HepG2 (cell line): ENCODE data around the gene CARD19. TPM values are rescaled to one million over a fixed set of nuclear protein-coding genes. Genes with fewer than 3 reads are reported as not detected.

Experiments used
- KDM3A ChIP-seq: IDR thresholded peaks from 2 replicates; pipeline ENCODE4 v1.6.1; 2018; ENCODE audit warnings: low read depth, missing compliant biosample characterization
- RFX5 ChIP-seq: IDR thresholded peaks from 2 replicates; pipeline ENCODE4 v1.6.1; 2011; ENCODE audit warnings: low read depth, low read length, improper control_type of control experiment
- ZNF10 ChIP-seq: sonication (generic); formaldehyde crosslinking; IDR thresholded peaks from 2 replicates; pipeline ENCODE4 v1.4.0; 2020; ENCODE audit warnings: mild to moderate bottlenecking, low read depth, missing genetic modification reagents, borderline replicate concordance
- ZNF292 ChIP-seq: sonication (generic); formaldehyde crosslinking; IDR thresholded peaks from 2 replicates; pipeline ENCODE4 v1.8.1; 2022; ENCODE audit warnings: mild to moderate bottlenecking, low read depth, missing genetic modification reagents, borderline replicate concordance
- ZNF562 ChIP-seq: sonication (generic); formaldehyde crosslinking; IDR thresholded peaks from 2 replicates; pipeline ENCODE4 v1.8.0; 2022; ENCODE audit warnings: missing genetic modification reagents, borderline replicate concordance
- ZNF652 ChIP-seq: IDR thresholded peaks from 2 replicates; pipeline ENCODE4 v1.6.1; 2016; ENCODE audit warnings: low read depth, borderline replicate concordance
- ZNF772 ChIP-seq: sonication (generic); formaldehyde crosslinking; IDR thresholded peaks from 2 replicates; pipeline ENCODE4 v1.5.0; 2020; ENCODE audit warnings: mild to moderate bottlenecking, missing genetic modification reagents
- polyA plus RNA-seq, 8 experiments: library from polyadenylated mRNA; depleted of rRNA in 3 of 8; stranded (reverse) in 7 of 8; unstranded in 1 of 8; fragments of >200 nt; fragmentation: Illumina TruSeq in 4 of 8; extraction: Trizol in 4 of 8; gene quantifications; 2 replicates each; pipeline versions ENCODE4 v1.2.1 to v1.2.3, GENCODE V29; 2011 to 2016; ENCODE audit warnings: low read depth in 4 of 8, missing spikeins in 1 of 8, mixed read lengths in 1 of 8; ENCODE audit not compliant: insufficient read depth in 1 of 8
- total RNA-seq, 5 experiments: library from RNA; depleted of rRNA; stranded (reverse); fragments of >200 nt; fragmentation: Illumina TruSeq; extraction: Trizol; gene quantifications; 2 replicates each; pipeline ENCODE4 v1.2.3, GENCODE V29; 2016; ENCODE audit warnings: low read depth in 1 of 5
- TF ChIP-seq, protein P1 (sequence below): sonication (generic); formaldehyde crosslinking; IDR thresholded peaks from 2 replicates; pipeline ENCODE4 v1.4.0; 2020; ENCODE audit warnings: missing genetic modification reagents, low read depth, mild to moderate bottlenecking, borderline replicate concordance
- TF ChIP-seq, protein P2 (sequence below): sonication (generic); formaldehyde crosslinking; IDR thresholded peaks from 2 replicates; pipeline ENCODE4 v1.5.0; 2020; ENCODE audit warnings: mild to moderate bottlenecking, missing genetic modification reagents, borderline replicate concordance
- TF ChIP-seq, protein P3 (sequence below): sonication (generic); formaldehyde crosslinking; IDR thresholded peaks from 2 replicates; pipeline ENCODE4 v1.8.1; 2023; ENCODE audit warnings: missing genetic modification reagents, mild to moderate bottlenecking, borderline replicate concordance
- TF ChIP-seq, protein P4 (sequence below): sonication (generic); formaldehyde crosslinking; IDR thresholded peaks from 2 replicates; pipeline ENCODE4 v1.4.0; 2020; ENCODE audit warnings: missing genetic modification reagents
- TF ChIP-seq, protein P5 (sequence below): sonication (generic); formaldehyde crosslinking; conservative IDR thresholded peaks from 2 replicates; pipeline ENCODE4 v1.8.0; 2022; ENCODE audit warnings: low read depth, missing genetic modification reagents
- TF ChIP-seq, protein P6 (sequence below): sonication (generic); formaldehyde crosslinking; IDR thresholded peaks from 2 replicates; pipeline ENCODE4 v1.8.1; 2022; ENCODE audit warnings: low read depth, mild to moderate bottlenecking, missing genetic modification reagents
- TF ChIP-seq, protein P7 (sequence below): sonication (generic); formaldehyde crosslinking; IDR thresholded peaks from 2 replicates; pipeline ENCODE4; 2020; ENCODE audit warnings: missing genetic modification reagents, mild to moderate bottlenecking, borderline replicate concordance

Gene CARD19
- total and polyA plus RNA-seq, 2 of the 13 experiments (the other 11 are each of a cell fraction or from before 2014, with no cell fraction given) = 18.4 to 47.2 TPM

DNA sequence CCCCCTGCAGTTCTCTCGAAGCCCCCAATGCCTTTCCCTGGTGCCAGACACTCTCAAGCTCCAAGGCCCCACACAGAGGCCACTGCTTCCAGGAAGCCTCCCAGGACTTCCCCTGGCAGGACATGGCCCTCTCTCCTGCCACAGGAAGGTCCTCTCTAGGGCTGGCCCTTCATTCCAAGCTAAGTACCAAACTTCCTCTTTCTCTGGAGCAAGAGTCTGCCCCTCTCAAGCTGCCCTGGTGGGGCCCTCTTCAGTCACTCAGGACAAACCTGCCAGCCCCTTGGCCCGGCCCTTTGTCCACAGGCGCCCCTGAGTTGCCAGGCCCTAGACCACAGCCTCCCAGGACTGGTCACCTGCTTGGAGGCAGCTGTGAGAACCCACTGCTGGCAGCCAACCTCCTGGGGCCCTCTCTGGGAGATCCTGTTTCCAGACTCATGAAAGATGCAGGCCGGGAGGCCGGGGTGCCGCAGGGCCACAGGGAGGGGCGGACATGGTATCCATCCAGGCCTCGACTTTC lies 31.4 kb downstream of the CARD19 start (continued):
- TF ChIP-seq, protein P1, sequence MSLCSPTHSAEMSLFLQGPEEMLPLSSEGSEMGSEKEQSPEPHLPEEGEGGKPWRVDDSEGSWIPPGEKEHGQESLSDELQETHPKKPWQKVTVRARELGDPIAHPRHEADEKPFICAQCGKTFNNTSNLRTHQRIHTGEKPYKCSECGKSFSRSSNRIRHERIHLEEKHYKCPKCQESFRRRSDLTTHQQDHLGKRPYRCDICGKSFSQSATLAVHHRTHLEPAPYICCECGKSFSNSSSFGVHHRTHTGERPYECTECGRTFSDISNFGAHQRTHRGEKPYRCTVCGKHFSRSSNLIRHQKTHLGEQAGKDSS = no peak
- TF ChIP-seq, protein P2, sequence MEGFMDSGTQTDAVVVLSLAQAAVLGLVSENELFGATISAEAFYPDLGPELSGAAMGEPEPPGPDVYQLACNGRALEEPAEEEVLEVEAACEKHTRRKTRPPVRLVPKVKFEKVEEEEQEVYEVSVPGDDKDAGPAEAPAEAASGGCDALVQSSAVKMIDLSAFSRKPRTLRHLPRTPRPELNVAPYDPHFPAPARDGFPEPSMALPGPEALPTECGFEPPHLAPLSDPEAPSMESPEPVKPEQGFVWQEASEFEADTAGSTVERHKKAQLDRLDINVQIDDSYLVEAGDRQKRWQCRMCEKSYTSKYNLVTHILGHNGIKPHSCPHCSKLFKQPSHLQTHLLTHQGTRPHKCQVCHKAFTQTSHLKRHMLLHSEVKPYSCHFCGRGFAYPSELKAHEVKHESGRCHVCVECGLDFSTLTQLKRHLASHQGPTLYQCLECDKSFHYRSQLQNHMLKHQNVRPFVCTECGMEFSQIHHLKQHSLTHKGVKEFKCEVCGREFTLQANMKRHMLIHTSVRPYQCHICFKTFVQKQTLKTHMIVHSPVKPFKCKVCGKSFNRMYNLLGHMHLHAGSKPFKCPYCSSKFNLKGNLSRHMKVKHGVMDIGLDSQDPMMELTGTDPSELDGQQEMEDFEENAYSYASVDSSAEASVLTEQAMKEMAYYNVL = 0 out of 2 replicates have a peak, but pooled peaks have one; percentile 34
- TF ChIP-seq ZNF772 (0 out of 2 replicates have a peak, but pooled peaks have one; percentile 32), ZNF652 (no peak), RFX5 (no peak), KDM3A (CRISPR knock-in tag) (peak; percentile 7; the same call in 1 of the 2 replicates), ZNF10 (CRISPR knock-in tag) (no peak), ZNF292 (CRISPR knock-in tag) (no peak), ZNF562 (CRISPR knock-in tag) (no peak)
- TF ChIP-seq, protein P3, sequence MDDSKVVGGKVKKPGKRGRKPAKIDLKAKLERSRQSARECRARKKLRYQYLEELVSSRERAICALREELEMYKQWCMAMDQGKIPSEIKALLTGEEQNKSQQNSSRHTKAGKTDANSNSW = no peak
- TF ChIP-seq, protein P4, sequence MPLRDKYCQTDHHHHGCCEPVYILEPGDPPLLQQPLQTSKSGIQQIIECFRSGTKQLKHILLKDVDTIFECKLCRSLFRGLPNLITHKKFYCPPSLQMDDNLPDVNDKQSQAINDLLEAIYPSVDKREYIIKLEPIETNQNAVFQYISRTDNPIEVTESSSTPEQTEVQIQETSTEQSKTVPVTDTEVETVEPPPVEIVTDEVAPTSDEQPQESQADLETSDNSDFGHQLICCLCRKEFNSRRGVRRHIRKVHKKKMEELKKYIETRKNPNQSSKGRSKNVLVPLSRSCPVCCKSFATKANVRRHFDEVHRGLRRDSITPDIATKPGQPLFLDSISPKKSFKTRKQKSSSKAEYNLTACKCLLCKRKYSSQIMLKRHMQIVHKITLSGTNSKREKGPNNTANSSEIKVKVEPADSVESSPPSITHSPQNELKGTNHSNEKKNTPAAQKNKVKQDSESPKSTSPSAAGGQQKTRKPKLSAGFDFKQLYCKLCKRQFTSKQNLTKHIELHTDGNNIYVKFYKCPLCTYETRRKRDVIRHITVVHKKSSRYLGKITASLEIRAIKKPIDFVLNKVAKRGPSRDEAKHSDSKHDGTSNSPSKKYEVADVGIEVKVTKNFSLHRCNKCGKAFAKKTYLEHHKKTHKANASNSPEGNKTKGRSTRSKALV (CRISPR knock-in tag) = no peak
- TF ChIP-seq, protein P5, sequence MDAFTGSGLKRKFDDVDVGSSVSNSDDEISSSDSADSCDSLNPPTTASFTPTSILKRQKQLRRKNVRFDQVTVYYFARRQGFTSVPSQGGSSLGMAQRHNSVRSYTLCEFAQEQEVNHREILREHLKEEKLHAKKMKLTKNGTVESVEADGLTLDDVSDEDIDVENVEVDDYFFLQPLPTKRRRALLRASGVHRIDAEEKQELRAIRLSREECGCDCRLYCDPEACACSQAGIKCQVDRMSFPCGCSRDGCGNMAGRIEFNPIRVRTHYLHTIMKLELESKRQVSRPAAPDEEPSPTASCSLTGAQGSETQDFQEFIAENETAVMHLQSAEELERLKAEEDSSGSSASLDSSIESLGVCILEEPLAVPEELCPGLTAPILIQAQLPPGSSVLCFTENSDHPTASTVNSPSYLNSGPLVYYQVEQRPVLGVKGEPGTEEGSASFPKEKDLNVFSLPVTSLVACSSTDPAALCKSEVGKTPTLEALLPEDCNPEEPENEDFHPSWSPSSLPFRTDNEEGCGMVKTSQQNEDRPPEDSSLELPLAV = no peak
- TF ChIP-seq, protein P6, sequence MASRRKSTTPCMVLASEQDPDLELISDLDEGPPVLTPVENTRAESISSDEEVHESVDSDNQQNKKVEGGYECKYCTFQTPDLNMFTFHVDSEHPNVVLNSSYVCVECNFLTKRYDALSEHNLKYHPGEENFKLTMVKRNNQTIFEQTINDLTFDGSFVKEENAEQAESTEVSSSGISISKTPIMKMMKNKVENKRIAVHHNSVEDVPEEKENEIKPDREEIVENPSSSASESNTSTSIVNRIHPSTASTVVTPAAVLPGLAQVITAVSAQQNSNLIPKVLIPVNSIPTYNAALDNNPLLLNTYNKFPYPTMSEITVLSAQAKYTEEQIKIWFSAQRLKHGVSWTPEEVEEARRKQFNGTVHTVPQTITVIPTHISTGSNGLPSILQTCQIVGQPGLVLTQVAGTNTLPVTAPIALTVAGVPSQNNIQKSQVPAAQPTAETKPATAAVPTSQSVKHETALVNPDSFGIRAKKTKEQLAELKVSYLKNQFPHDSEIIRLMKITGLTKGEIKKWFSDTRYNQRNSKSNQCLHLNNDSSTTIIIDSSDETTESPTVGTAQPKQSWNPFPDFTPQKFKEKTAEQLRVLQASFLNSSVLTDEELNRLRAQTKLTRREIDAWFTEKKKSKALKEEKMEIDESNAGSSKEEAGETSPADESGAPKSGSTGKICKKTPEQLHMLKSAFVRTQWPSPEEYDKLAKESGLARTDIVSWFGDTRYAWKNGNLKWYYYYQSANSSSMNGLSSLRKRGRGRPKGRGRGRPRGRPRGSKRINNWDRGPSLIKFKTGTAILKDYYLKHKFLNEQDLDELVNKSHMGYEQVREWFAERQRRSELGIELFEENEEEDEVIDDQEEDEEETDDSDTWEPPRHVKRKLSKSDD (CRISPR knock-in tag) = no peak
- TF ChIP-seq, protein P7, sequence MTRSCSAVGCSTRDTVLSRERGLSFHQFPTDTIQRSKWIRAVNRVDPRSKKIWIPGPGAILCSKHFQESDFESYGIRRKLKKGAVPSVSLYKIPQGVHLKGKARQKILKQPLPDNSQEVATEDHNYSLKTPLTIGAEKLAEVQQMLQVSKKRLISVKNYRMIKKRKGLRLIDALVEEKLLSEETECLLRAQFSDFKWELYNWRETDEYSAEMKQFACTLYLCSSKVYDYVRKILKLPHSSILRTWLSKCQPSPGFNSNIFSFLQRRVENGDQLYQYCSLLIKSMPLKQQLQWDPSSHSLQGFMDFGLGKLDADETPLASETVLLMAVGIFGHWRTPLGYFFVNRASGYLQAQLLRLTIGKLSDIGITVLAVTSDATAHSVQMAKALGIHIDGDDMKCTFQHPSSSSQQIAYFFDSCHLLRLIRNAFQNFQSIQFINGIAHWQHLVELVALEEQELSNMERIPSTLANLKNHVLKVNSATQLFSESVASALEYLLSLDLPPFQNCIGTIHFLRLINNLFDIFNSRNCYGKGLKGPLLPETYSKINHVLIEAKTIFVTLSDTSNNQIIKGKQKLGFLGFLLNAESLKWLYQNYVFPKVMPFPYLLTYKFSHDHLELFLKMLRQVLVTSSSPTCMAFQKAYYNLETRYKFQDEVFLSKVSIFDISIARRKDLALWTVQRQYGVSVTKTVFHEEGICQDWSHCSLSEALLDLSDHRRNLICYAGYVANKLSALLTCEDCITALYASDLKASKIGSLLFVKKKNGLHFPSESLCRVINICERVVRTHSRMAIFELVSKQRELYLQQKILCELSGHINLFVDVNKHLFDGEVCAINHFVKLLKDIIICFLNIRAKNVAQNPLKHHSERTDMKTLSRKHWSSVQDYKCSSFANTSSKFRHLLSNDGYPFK (CRISPR knock-in tag) = no peak
